Epithelial cell of esophagus (primary cell): ENCODE results near the gene BCAT1.

Source experiments
- DNase-seq: peaks from one replicate; pipeline ENCODE4 v3.0.0; 2010; ENCODE audit warnings: low read depth
- H3K4me3 ChIP-seq: 2 replicates; pipeline ENCODE4 v1.5.1; 2011; ENCODE audit warnings: mild to moderate bottlenecking, low read length, control low read depth
- TF ChIP-seq, protein P1 (sequence below): IDR thresholded peaks from 2 replicates; pipeline ENCODE4 v1.5.1; 2011; ENCODE audit warnings: low read depth, mild to moderate bottlenecking, low read length, control low read depth, inconsistent platforms; ENCODE audit not compliant: insufficient read depth; ENCODE audit errors: missing control alignments

The BCAT1 gene

DNA sequence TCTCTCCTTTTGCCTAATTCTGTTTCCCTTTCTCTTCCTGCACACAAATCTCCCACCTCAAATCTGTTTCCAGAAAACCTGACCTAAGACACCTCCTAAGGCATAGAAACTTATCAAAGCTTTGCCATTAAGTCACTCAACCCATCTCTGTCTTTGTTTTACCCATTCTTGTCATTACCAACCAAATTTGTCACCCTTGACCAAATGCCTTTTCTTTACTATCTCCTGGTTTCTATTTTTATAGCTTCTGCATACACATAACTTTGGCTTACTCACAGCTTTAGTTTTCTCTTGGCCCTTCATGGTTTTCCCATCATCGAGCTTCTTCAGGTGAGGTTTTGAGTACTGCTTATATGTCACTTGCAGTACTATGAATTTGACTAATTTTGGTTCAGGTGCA, 184.2 kb downstream of the BCAT1 start:
- TF ChIP-seq, protein P1, sequence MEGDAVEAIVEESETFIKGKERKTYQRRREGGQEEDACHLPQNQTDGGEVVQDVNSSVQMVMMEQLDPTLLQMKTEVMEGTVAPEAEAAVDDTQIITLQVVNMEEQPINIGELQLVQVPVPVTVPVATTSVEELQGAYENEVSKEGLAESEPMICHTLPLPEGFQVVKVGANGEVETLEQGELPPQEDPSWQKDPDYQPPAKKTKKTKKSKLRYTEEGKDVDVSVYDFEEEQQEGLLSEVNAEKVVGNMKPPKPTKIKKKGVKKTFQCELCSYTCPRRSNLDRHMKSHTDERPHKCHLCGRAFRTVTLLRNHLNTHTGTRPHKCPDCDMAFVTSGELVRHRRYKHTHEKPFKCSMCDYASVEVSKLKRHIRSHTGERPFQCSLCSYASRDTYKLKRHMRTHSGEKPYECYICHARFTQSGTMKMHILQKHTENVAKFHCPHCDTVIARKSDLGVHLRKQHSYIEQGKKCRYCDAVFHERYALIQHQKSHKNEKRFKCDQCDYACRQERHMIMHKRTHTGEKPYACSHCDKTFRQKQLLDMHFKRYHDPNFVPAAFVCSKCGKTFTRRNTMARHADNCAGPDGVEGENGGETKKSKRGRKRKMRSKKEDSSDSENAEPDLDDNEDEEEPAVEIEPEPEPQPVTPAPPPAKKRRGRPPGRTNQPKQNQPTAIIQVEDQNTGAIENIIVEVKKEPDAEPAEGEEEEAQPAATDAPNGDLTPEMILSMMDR = no peak
- DNase-seq = no peak
- H3K4me3 ChIP-seq = no peak overlapping the region

DNA sequence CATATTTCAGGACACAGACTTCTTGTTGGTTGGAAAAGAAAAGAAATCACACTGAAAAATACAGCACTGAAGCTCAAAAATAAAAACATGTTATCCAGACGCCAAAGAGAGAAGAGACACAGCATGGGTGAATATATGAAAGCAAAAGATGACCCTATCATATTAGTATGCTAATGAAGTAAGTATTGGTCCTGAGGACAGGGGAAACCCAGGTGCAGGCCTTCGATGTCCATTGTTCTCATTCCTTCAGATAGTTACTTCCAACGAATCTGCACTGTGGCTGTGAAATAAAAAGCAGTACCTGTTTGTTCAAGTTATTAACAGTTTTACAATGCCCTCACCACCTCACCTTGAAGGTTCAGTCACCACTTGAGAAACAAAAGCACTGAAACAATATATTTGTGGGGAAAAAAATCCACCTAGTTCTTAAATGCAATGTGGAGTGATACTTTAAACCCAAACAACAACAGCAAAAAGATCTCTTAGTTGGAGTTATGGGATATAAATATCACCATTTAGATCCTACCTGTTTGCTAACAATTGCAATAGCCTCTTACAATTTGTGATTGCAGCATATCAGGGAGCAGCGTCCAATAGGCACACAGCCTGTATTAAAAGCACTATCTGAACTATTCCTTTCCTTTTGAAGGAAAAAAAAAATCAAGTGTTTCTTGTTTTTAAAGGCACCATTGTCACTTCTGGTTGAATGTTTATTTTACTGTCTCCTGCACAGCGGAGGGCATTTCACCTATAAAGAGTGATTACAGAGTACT, 188.1 kb downstream of the BCAT1 start:
- TF ChIP-seq, protein P1 = no peak
- no peak overlapping the region for H3K4me3 ChIP-seq
- DNase-seq = no peak

DNA sequence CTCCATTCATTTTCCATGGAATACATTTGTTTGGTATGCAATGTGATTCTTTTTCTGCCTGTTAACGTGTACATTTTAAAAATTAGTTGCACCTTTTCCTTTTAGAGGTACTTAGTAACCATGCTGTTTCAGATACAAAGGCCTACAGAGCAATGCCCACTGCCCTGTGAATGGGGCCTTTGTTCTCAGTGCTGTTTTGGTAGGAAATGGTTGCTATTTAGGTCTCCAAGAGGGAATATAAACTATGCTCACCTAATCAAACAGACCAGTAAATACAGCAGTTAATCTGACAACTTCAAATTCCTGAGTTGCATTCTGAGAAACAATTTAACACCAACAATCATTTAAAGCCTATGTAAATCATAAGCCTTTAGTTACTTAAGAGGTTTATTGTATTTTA, 188.7 kb downstream of the BCAT1 start:
- H3K4me3 ChIP-seq = no peak overlapping the region

More for the DNA sequence above, 188.7 kb downstream of the BCAT1 start:
- no peak for DNase-seq
- TF ChIP-seq, protein P1 = no peak
